ENCODE results near the gene CDKN1C.
"Not testable (repeated sequence)": the region's sequence is repeated elsewhere in the genome, so short reads cannot be mapped to it uniquely, and the experiment has no call there.

CDKN1C gene

GRCh38 chr11:2922655-2923054 lies 37.1 kb upstream of the CDKN1C start:
- ATAC-seq: no peak

- ATAC-seq: no peak
Measured at GRCh38 chr11:2921742-2922493, 36.3 kb upstream of the CDKN1C start.

DNA sequence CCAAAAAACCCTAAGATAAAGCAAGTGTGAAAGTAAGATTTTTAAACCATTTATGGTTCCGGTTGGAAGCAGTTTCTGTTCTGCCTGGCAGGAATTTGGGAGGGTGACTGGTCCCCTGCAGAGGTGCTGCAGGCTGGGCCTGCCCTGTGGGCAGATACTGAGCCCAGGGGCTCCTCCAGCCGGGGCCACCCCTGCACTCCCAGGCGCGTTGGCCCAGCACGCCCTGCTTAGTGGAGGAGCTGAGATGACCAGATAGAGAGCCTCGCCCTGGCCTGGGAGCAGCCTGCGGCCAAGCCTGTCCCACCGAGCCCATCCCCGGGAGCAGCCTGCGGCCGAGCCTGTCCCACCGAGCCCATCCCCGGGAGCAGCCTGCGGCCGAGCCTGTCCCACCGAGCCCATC lies 35.7 kb upstream of the CDKN1C start:
- ATAC-seq: no peak

DNA sequence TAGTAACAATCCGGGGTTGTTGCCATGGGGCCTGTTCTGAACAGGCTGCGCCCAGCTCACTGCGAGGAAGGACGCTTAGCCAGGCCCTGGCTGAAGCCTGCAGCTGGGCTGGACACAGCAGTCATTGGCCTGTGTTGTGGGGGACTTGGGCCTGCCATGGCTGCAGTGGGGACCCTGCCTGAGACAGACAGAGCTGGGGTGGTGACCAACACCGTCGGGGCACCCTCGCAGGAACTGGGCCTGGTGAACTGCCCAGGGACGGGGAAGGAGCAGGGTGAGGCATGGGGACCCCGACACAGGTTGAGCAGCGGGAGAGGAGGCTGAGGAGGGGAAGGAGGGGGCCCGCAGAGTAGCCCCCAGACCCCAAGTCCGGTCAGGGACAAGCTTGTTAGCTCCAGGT lies 34.8 kb upstream of the CDKN1C start:
- ATAC-seq: no peak

GRCh38 chr11:2919837-2920236 lies 34.3 kb upstream of the CDKN1C start:
- no peak for ATAC-seq

DNA sequence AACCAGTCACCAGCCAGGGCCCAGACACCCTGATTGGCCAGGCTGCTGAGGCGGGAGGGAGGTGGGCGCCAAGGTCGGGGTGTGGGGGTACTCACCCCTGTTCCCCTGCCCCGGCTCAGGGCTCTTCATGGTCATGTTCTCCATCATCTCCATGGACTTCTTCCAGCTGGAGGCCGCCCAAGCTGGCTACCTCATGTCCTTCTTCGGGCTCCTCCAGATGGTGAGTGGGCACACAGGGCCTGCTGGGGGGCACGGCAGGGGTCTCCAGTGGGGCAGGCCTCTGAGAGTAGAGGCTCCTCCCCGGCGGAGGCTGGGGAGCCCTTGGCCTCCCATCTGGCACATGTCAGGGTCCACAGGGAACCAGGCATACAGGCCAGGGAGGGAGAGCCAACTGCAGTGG lies 33.6 kb upstream of the CDKN1C start:
- ATAC-seq: no peak

DNA sequence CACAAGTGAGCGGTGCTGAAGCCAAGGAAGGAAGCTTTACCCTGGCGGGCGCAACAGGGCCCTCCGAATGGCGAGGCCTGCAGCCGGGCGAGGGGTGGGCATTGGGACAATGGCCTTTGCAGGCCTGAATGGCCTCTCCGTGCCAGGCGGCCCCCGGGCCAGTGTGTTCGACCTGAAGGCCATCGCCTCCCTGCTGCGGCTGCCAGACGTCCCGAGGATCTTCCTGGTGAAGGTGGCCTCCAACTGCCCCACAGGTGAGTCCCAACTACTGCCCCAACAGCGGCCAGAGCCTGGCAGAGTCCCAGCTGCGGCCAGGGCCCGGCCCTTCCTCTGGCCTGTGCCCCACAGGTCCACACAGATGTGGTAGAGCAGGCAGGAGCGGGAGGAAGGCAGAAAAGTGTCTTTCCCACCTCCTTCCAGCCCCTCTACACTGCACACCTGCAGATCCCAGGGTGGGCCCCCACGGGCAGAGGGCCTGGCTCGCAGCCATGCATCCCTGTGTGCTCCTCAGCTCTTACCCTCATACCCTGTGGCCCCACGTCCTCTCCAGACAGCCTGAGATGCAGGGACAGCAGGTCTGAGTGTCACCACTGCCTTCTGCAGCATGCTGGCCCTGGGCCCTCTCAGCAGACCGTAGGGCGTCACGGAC lies 32.4 kb upstream of the CDKN1C start:
- no peak for ATAC-seq

DNA sequence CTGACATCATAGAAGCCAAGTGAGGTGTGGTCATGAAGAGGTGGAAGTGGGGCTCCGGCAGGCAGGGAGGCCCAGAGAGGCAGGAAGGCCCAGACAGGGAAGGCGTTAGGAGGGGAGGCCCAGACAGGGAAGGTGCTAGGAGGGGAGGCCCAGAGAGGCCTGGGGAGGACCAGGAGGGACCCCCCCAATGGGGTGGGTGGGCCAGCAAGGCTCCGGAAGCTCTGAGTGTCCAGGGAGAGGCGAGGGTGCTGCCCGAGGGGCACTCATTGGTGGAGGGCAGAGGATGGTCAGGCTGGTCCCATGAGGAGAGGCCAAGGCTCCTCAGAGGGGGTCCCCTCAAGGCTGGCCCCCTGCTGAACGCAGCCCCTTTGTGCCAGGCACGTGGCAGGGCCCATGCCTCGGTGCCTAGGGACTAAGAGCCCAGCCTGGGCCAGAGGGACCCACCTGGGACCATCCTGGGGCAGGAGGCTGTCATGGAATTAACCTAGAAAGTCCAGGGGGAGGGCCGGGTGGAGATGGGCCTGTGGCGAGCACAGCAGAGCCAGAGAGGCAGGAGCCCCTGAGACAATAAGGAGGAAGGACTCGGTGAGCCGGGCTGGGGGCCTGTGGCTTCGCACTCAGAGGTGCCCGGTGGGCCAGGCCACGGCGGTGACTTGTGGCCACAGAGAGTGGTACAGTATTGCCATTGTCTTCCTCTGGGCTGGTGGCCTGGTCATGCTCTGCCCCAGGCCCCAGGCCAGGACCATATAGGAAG lies 31.5 kb upstream of the CDKN1C start:
- no peak for ATAC-seq

- no peak for ATAC-seq
Measured at GRCh38 chr11:2916114-2916891, 30.7 kb upstream of the CDKN1C start.

GRCh38 chr11:2915473-2915872 lies 29.9 kb upstream of the CDKN1C start:
- ATAC-seq: no peak

GRCh38 chr11:2914455-2915195 lies 29.1 kb upstream of the CDKN1C start:
- no peak for ATAC-seq

DNA sequence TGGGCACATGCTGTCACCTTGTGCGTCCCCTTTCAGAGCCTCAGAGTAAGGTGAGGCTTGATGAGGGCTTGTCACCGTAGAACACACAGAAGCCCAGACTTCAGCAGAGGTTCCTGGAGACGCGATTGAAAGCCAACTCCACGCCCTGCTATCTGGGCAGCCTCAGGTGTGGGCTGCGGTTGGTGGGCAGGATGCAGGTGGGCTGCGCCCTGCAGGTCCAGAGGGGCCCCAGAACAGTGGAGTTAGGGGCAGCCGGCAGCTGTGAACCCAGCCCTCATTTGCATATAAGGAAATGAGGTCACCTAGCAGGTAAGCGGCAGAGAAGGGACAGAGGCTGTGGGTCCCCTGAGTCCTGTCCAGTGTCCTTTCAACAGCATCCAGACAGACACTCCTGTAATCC lies 28.2 kb upstream of the CDKN1C start:
- no peak for ATAC-seq

DNA sequence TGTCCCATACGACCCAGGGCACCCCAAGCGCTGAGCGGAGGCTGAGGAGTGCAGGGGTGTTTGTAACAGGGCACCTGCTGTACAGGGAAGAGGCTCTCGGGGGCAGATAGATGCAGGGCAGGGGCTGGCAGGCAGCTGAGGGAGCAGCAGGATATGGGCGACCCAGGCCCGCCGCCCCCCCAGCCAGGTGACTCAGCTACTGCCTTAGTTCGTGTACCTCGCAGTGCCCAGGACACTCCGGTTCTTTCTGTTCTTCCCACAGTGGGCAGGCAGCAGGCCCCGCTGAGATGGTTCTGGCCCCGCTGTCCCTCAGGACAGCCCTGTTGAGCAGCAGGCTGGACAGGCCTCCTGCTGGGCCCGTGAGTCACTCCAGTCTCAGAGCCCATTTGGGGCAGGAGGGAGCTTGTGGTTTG lies 27.4 kb upstream of the CDKN1C start:
- ATAC-seq: no peak

GRCh38 chr11:2912498-2912897 lies 26.9 kb upstream of the CDKN1C start:
- no peak for ATAC-seq

- no peak for ATAC-seq
Measured at GRCh38 chr11:2911785-2912391, 26.3 kb upstream of the CDKN1C start.

GRCh38 chr11:2911088-2911784 lies 25.7 kb upstream of the CDKN1C start:
- no peak for ATAC-seq

GRCh38 chr11:2910401-2910955 lies 24.9 kb upstream of the CDKN1C start:
- ATAC-seq: no peak

DNA sequence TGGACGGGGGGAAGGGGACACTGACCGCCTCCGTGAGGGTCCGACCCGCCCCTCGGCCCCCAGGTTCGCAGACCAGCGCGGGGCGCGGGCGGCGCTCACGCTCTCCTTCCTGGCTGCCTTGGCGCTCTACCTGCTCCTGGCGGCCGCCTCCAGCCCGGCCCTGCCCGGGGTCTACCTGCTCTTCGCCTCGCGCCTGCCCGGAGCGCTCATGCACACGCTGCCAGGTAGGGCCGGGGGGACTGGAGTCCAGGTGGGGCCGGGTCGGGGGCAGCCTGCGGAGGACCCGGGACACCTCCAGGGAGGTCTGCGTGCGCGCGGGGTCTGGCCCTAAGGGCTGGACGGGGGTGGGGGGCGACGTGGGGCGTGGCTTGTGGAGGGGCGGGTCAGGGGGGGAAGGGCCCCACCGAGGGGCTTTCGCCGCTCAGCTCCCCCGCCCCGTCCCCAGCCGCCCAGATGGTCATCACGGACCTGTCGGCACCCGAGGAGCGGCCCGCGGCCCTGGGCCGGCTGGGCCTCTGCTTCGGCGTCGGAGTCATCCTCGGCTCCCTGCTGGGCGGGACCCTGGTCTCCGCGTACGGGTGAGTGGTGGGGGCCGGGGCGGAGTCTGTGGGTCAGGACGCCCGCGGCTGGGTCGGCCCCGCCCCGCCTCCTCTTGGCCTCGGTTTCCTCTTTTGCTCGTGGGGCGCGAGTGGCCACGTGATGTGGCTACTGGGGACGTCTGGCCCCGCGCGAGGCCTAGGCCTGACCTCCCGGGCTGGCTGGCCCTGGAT lies 23.7 kb upstream of the CDKN1C start:
- ATAC-seq: no peak

- no peak for ATAC-seq
Measured at GRCh38 chr11:2908130-2908529, 22.6 kb upstream of the CDKN1C start.

DNA sequence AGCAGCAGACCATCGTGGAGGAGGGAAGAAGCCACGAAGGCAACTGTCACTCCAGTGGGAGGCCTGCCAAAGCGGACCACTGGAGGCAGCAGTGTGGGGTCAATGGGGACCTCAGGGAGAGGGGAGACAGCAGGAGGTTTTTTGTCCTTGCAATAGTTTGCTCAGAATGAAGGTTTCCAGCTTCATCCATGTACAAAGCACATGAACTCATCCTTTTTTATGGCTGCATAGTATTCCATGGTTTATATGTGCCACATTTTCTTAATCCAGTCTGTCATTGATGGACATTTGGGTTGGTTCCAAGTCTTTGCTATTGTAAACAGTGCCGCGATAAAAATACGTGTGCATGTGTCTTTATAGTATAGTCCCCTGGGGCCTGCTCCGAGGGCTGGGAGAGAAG lies 19.7 kb upstream of the CDKN1C start:
- not testable (repeated sequence) for ATAC-seq
